ENCODE data around the gene ANK3.
"Not testable (repeated sequence)": the region's sequence is repeated elsewhere in the genome, so short reads cannot be mapped to it uniquely, and the experiment has no call there.

ANK3 gene

DNA sequence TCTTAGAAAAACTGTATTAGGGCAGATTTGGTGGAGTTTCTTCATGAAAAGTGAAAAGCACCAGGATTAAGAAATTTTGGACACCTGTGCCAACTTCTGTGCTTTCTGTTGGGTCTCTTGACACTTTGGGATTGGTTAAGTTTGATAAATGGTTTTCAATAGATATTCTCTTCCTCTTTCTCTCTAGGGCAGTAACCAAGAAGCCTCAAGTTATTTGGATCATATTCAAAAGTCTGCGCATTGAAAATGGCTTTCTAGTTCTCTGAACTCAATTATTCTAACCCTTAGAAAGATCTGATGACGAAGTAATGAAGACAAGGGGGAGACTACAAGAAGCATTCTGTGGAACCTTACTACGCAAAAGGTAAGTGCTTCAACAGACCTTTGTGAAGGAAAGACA is 339.3 kb downstream of the ANK3 start:
- no peak for DNase-seq

DNA sequence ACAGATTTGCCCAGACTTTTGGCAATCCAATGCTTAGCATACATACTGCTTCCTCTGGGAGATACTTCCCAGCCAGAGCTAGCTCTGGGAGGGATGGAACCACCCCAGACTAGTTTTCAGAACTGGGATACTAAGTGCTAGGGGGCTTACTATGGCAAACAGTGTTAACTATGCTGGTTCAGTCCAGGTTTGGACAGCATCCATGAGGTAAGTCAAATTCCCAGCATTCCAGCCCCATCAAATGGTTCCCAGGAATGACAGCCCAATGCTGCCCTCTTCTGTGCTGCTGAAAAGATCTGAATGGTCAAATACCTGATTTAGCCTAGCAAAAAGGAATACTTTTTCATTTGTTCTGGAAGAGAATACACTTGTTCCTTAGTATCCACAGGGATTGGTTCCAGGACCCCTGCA is 341.6 kb downstream of the ANK3 start:
- no peak for DNase-seq

DNA sequence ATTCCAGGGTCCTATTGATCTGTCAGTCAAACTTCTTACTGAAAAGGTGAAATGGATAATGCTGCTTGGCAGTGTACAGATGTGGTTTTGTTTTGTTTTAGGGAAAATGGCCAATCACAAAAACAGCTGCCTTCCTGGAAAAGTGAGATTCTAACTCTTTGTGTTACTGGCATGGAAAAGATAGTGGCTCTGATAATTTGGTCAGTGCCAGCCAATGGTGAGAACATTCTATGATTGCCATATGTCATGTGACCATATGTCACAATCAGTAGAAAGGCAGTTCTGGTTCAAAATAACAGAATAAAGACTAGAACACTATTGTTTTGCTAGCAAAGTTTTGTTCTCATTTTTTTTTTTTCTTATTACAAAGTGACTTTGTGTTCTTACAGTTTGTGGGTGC is 344.1 kb downstream of the ANK3 start:
- DNase-seq, result no peak

DNA sequence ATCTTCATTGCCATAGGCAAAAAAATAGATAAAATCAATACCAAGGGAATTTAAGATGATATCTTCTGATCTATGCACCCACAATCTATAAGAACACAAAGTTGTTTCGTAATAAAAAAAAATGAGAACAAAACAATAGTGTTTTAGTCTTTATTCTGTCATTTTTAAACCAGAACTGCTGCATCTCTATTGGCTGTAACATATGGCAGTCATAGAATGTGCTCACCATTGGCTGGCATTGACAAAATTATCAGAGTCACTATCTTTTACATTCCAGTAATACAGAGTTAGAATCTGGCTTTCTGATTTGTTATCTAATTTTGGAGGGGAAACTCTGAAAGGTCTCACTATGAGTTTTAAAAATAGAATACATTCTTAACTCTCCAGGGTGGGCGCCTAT is 344.7 kb downstream of the ANK3 start:
- DNase-seq, result no peak

DNA sequence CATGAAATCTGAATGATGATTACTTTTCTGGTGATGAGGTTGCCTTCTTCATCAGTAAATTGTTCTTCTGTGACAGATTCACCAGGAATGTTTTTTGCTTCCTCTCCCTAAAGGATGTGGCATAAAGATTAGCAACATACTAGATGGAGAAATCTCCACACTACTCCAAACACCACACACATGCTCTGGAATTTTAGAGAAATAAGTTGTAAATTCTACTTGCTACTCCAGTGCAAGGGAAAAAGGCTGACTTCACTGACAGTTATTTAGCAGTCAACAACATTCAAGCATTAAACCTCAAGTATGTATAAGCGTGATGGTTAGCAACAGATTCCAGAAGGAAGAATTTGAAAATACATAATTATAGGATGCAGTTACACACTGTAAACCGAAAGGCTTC is 345.4 kb downstream of the ANK3 start:
- DNase-seq, result no peak

DNA sequence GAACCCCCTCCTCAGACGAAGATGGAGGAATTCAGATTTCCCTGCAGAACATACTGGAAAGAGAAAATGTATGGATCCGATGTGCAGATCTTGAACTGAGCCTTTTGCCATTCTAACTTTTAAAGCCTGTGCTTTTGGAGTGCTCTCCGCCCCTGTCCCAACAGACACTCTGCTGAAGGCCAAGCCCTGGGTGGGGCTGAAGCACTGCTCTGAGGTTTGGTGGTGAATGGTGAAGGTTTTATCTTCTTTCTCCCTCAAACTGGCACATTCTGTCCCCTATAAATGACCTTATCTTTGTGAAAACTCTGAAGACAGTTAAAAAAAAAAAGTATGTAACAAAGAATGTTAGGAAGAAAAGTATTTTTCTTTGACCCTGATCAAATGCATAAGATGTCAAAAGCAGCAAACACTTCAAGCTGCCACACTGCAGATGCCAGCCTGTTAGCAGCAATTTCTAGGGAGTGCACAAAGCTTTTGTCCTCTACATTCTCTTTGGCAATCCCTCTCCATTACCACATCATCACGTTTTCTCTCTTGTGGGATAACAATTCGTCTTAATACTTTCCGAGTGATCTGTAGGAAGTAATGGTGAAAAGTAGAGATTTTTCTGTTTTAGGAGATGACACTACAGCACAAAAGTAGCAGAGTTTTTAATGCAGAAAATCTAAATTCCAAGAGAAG is 346.0 kb downstream of the ANK3 start:
- no peak for DNase-seq

DNA sequence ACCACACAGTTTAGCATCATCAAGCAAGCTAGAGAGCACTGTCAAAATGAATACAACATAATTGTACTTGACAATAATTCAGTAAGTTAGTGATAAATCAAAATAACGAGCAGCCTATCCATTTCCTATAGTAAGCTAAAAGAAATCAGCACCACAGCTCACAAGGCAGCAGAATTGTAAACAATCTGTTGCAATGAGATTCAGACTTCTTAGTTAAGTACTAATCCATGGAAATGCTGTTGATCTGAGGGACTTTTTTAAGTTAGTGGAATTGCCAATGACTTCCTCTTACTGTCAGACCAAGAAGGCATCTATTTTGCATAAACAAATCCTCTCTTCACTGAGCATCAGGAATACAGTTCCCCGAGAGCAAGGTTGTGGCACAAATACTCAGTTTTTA is 346.8 kb downstream of the ANK3 start:
- peak; percentile 1 for DNase-seq

DNA sequence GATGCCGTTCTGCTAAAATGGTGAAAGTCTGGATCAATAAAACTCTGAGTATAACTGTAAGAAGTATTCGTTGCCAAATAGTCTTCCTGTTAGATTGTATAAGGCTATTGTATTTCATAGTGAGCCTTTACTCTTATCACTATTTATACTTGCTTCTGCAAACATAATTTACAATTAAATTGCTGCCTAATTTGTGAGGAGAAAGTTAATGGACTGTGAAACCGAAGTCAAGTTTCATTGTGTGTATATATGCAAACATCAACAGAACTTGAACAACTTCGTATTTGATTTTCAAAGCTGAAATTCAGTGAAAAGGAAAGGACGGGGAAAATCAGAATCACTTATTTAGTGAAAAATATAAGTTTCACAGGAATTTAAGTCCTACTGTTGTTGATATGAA is 347.4 kb downstream of the ANK3 start:
- peak; percentile 17 for DNase-seq

DNA sequence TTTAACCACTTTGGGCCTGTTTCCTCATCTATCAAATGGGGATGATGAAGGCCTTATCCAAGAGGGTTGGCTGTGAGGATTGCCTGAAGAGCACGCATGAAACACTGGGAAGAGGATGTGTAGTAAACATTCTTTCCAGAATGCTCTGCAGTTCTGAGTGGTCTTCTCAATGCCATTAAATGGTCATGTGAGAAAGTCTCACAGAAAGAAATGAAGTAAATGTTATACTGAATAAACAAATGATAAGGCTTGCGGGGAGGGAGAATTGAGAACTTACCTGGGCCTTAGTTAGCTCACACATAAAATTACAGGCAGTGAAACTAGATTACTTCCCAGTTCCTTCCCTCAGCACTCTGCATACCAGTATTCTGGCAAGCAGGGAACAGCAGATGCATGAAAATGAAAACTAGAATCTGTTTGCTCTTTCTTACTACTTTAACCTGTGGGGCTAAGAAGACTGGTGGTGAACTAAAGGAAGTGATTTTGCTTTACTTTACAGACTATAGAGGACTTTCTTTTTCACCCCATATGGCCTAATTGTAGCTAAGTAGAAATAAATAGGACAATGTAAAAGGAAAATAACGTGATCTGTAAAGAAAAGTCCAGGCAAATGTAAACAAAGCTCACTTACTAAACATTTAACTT is 348.1 kb downstream of the ANK3 start:
- DNase-seq, result no peak

DNA sequence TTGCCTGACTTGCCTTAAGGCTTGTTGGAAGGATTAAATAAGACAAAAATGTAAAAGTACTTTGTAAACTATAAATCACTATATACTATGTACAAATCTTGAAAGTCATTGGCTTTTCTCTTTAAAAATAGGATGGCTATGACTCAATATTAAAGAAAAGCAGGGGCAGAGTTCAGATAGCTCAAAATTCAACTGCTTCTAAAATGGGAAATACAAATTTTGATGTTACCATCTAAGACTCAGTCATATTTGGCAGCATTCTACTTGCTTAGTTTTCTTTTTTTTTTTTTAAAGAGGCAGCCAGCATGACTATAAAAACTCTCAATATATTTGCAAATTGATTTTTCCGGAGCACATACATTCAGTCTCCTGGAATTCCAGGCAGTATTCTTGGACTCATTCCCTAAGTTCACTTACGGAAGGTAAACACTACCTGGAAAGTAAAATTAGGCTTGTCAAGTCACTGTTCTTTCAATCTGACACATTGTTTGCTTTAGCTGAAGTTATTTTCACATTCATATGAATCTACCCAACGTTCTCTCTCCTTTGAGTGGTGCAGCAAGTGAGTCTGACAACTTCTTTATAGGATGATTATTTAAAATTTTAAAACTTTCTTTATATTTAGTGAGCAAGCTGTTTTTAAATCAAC is 349.5 kb downstream of the ANK3 start:
- no peak for DNase-seq

DNA sequence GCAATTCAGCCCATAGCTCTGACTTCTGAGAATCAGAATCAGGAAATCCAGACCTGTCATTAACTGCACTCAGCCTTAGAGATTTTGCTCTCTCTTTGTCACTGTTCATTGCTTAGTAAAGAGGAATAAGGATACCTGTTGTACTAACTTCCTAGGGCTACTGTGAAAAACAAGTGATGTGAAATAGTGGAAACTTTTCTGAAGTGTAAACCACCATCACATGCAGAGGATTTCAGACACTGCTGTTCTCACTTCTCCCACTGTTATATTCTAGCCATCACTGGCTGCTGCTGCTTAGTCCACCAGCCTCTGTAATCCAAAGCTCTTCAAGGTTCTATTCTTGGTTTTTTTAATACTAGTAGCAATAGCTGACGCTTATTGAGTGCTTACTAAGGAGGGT is 353.7 kb downstream of the ANK3 start:
- no peak for DNase-seq

DNA sequence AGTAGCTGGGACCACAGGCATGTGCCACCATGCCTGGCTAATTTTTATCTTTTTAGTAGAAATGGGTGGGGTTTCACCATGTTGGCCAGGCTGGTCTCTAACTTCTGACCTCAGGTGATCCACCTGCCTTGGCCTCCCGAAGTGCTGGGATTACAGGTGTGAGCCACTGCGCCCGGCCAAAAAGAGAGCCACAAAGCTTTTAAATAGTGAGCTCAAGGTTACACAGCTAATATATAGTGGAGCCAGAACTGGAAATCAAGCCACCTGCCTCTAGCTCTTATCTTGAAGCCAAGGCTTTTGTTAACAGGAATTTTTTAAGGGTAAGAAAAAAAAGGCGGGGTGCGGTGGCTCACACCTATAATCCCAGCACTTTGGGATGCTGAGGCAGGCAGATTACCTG is 354.3 kb downstream of the ANK3 start:
- DNase-seq, result not testable (repeated sequence)

DNA sequence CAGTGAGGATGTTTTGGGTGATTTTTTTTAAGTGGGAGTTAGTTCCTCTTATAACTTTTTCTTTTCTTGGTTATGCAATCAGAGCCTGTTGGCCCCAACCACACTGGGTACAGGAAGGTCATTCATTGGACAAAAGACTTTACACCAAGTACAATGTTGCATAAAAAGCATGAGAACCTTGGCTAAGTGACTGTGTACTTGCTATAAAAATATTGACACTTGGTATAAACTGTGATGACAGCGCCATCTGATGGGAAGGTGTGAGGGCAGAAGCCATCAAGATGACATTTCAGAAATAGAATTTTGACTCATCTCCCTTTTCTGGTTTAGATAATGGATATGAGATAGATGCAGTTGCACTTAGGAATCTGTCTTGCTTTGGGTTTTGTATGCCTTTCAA is 357.0 kb downstream of the ANK3 start:
- no peak for DNase-seq

DNA sequence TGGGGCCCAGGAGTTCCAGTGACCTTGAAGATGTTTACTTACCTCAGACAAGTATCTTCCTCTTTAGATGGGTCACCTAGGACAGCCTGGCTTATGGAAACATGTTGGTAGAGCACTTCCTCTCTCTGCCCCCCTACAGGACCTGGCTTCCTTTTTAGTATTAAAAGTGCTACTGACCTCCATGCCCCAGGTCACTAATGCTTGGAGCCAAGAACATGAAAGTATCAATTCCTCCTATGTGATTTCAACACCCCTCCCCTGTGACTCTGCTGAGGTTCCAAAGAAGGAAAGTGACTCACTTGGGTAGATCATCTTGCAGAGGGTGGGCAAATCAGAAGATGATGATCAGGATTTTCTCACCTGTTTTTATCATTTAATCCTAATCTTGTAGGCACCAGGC is 358.0 kb downstream of the ANK3 start:
- DNase-seq, result no peak

DNA sequence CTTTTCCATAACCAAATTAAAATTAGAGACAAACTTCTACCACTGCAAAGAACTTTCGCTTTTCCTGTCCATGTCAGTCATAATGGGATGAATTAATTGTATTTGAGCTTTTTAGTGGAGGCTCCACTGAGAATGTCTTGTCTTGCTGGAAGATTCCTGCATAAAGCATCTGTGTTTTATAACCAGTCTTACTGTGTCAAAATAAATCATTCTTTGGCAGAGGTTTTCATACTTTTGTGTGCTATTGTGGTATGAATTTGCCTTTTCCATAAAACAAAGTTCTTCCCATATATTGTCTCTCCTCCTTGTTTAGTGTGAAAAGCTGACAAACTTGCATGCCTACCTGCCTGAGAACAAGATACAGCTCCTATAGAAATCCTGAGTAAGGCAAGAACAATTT is 358.5 kb downstream of the ANK3 start:
- no peak for DNase-seq

DNA sequence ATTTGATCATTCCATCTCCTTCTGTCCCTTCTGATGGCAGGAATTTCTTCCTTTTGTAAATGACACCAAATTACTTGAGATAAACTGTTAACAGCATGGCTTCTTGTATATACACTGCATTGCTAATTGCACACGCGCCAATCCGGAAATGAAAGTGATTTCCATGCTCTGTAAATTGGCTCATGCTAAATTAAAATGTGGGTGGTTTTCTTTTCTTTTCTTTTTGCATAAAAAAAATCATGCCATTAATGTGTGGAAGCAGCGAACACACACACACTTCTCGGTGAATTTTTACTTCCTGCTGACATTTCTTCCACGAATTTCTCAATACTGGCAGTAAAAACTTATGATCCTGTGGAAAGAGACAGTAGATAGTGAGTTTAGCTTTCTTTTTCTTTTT is 360.2 kb downstream of the ANK3 start:
- no peak for DNase-seq

DNA sequence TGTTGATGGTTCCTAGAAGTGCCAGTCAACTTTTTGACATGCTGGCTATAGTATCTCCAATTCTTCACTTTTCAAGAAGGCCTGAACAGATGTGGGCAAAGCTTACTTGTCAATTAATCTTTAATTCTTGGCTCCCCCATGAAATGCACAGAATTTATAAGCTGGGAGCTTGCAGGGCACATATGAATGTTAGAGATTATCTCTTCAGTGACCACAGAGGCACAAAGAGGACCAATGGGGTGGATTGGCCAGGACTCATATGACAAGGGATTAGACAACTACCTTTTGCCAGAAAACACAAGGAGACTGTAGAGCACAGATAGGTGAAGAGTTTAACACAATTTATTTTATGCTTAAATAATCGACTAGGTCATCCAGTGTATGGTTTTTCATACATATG is 361.6 kb downstream of the ANK3 start:
- DNase-seq, result no peak

DNA sequence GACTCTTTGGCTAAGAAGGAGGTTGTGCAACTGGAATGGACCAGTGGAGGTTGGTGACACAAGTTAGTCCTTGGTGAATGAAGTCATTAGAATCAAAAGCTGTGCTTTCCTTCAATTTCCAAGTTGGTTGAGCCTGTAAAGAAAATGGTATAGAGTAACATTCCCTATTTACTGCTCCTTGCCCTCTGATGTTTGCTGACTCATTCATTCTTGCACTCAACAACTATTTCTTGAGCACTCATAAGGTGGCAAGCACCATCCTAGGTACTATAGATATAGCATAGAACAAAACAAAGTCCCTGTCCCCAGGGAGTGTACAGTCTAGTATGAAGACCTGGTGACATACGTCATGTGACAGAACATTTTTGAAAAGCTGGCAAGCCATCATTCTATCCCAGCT is 364.4 kb downstream of the ANK3 start:
- no peak for DNase-seq

DNA sequence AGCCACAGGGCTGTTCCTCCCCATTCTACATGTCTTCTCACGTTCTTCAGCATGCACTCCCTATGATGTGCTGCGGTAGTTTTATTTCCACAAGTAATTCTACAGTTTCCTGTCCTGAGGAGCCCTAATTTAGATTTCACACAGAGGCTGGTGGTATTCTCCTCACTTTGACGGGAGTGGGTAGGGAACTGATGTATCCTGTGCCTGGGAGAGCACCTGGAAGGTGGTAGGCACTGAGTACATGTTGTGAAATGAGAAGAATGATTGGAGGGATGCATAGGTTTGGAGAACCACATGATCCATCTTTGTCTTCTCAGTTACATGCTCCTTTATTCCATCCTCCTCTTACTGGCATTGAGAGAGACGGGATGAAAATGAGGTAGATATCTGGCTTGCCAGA is 365.2 kb downstream of the ANK3 start:
- no peak for DNase-seq

DNA sequence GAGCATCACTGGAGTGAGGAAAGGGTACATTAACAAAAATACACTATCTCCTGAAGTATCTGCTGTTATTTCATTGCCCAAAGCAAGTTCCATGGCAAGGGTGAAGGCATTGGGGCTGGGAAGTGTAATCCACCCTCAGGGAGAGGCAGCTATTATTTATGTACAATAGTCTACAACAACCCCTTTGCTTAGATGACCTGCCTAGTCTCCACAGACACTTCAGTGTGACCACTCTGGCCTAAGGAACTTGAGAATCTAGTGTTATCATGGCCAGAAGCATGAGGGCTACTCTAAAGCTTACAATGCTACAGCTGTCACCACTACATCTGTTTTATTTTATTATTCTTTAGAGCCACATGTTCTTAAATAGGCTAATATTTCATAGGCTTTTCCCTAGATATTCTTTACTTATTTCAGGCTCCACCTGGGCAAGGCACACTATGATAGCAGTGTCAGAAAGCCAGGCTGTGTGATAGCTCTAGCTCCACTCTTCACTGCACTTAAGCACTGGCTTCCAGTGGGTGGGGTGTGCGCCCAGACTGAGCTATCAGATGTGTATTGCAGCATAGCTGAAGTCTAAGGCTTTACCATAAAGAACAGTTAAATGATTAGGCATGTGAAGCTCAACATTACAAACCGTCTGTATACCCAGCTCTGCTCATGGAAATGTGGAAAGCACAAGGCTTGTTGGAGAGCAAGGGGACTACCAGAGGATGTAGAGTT is 366.4 kb downstream of the ANK3 start:
- no peak for DNase-seq

DNA sequence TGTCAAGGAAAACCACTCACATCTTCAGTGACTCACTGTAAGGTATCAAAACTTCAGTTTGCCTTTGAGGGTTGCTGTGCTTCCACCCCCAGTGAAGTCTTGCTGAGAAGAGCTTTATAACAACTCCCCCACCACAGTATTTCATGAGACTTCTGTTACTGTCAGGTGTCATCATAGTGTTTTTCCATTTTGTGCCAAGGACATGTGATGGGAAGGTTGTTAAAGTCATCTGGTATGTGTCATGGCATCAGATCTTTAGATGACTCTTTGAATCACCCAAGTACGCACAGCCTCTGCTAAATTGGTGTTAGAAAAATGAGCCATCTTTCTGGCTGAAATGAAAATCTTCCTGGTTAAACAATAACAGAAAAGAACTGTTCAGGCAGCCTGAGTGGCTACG is 368.3 kb downstream of the ANK3 start:
- DNase-seq, result no peak

DNA sequence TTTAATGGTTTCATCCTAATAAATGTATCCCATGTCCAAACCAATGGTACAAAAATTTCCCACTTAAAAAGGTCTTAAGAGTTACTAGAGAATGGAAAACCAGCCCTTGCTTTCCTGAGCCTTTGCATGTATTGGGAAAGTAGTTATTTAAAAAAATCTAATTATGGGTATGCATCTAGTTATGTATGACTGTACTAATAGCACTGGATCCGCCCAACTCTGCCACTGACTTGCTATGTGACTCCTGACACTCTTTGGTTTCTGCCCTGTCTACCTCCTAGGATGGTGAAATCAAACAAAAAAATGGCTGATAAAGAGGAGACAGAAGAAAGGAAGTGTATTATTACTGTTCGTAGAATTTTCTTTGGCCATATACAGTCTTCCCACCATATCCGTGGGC is 372.9 kb downstream of the ANK3 start:
- no peak for DNase-seq

DNA sequence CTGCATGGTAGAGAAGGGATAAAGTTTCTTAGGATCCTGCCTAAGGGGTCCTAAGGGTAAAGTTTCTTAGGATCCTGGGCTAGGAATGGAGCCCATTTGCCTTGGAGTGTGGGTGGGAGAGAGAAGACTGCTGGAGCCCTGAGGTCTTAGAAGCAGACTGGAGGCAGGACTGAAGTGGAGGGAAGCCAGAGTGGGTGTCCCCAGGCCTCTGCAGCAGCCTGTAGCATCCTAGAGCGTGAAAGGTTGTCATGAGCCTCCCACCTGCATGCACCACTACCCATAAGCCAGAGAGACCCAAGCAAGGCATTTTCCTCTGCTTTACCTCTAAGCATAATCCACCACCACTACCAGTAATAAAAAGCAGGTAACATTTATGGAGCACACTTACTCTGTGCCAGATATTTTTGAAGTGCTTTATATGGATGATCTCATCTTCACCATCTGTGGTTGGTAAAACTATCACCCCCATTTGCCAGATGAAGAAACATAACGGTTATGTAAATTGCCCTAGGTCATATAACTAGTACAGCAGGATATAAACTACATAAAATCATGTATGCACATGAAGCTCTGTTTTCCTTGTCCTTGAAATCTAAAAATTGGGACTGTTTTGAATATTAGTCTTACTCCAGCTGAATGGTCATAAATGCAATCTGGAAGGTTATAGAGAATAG is 379.8 kb downstream of the ANK3 start:
- no peak for DNase-seq

All from NCI-H1417 treated with DMSO at 0.1 percent for 48 hours (cell line).